GM21528 (cell line): ENCODE results near the gene PEX5.
"Not testable (repeated sequence)": the region's sequence is repeated elsewhere in the genome, so short reads cannot be mapped to it uniquely, and the experiment has no call there.

Source experiments
- ATAC-seq: cut with Tn5 transposase; IDR thresholded peaks from one replicate; pipeline ENCODE4 v1.9.1; 2021; ENCODE audit warnings: mild to moderate bottlenecking, moderate library complexity; ENCODE audit not compliant: unreplicated experiment, low FRiP score

The PEX5 gene

DNA sequence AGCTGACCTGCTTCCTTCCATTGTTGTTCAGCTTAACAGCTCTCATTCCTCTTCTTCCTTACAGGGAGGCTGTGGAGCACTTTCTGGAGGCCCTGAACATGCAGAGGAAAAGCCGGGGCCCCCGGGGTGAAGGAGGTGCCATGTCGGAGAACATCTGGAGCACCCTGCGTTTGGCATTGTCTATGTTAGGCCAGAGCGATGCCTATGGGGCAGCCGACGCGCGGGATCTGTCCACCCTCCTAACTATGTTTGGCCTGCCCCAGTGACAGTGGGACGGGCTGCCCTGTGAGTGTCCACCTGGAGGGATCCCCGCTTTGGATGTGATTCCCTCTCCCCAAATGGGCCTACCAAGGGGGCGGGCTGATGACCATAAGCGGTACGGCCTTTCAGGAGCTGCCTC is 20.5 kb downstream of the PEX5 start:
- no peak for ATAC-seq

DNA sequence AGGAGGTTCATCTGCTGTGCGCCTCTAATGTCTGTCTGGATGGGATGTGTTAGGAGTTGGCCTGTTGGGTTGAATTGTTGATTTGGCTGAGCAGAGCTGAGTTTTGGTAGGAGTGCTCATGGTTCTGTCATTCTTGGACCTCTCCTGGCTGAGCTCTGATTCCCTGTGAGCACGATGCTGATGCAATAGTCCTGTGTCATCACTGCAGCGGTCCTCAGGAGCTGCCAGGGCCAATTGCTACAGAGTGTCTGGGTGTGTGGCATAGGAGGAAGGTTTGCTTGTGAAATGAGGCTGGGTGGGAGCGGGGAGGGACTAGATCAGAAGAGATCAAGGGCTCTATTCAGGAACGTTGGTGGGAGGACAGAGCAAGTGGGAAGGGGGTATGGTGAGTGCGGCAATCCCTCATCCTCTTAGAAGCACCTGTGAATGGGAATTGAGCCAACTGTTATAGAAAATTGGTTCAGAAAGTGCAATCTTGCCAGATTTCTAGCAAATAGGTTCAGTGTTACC is 21.2 kb downstream of the PEX5 start:
- no peak for ATAC-seq

DNA sequence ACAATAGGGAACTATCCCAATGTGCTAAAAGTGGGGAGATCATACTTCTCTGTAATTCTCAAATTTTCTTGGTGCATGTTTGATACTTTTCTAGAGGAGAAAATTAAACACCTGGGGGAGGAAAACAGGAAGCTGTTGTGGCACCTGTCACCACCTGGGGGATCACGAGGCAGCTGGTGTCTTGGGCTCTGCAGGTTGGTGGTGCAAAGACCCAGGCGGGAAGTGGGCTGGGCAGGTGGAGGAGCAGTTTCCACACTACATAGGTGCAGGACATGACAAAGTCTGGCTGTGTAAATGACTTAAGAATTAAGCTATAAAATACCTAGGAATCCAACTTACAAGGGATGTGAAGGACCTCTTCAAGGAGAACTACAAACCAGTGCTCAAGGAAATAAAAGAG is 23.2 kb downstream of the PEX5 start:
- no peak for ATAC-seq

DNA sequence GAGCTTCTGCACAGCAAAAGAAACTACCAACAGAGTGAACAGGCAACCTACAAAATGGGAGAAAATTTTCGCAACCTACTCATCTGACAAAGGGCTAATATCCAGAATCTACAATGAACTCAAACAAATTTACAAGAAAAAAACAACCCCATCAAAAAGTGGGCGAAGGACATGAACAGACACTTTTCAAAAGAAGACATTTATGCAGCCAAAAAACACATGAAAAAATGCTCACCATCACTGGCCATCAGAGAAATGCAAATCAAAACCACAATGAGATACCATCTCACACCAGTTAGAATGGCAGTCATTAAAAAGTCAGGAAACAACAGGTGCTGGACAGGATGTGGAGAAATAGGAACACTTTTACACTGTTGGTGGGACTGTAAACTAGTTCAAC is 24.3 kb downstream of the PEX5 start:
- ATAC-seq, result not testable (repeated sequence)

DNA sequence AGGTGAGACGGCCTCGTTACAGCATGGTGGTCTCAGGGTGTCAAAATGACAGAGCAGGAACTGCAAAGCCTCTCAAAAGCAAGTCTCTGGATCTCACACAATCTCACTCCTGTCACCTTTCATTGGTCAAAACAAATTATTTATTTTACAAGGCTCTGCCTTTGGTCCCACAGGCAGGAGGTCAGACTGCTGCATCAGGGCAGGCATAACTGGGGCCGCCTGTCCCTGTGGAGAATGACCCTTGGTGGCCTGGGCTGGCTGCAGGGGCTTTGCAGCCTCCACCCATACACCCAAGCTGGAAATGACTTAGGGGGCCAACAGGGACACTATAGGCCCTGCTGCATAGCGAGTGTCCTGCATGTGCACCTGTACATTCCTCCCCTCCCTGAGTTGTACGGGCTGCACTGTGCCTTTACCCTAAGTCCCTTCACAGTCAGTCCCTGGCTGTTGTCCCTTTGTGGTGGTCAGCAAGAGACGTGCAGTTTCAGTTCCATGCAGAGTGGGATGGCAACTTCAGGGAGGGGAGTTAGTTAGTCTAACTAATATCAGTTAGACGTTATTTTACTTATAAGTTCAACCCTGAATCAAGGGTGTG is 28.1 kb downstream of the PEX5 start:
- no peak for ATAC-seq

DNA sequence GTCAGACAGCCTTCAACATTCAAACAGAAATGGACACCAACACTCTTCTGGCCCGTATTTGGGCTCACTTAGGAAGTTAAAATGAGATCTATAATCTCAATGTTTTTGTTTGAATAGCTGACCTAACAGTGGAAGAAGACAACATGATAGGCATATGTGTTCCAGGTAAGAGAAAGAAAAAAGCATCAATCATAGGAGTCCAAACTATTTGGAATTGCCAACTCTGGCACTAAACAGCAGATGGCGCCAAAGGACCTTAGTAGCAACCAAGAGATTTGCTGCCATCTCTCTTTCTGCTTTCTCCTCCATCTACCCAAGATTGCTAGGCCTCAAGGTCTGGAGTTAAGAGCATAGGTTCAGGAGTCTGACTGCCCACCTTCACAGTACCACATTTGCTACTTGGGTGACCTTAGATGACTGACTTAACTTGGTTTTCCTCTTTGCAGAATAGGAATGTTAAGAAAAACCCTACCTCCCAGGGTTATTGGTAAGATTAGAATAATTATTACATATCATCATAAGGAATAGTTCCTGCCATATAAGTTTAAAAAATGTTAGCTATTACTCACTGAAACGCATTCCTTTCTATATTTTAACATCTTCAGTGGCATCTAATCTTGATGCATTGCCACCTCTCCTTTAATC is 30.2 kb downstream of the PEX5 start:
- ATAC-seq, result no peak

DNA sequence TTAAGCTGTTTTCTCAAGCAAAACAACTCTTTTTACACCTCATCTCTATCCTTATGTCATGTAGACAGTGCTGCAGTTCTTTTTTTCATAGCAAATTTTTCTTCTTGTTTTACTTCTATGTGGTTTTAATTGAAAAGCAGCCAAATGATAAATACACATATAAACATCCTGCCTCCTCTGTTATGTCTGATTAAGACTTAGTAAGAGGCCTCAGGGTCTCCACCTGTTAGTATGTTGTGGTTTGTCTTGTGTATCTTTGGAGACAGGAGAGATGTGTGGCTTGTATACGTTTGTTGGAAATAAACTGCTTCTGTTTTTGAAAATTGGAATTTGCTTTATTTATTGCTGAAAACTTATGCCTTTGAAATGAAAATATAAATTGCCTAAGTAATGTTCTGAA is 32.0 kb downstream of the PEX5 start:
- ATAC-seq, result no peak

DNA sequence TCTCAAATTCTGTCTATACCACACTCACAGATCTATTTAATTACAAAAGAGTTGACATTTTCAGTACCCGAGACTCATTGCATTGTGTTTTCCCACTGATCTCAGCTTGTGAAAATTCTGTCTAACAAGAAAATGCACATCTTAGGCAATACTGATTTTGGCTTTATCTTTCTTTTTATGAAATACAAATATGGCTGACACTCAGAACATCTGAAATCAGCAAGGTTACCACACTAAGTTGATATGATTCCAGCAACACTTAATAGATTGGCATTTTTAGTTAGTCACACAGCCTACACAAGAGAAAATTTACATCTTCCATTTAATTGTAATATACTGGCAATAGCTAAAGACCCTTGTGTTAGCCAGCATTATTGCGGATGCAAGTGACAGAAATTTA is 40.3 kb downstream of the PEX5 start:
- no peak for ATAC-seq

DNA sequence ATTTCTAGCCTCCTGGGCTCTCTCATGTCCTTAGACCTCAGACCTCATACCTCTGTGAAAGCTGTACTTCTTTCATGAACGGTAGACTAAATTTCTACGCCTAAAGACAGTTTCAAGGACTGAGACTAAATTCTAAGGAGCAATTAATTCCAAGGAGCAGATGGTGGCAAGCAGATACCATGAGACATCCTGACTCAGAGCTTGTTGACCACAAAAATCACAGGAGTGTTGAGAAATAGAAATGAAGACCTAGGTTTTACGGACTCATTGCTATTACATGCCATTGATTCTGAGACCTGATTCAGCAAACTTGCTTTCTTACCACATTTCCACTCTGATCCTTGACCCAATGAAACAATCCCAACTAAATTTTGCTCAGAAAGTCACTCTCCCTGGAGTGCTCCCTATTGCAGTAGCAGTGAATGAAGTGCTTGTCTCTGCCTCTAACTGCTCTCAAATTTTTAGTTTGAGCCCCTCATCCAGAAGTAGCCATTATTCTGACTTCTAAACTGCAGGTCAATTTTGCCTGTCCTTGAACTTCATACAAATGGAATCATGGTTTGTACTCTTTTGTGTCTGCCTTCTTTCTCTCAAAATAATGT is 52.0 kb downstream of the PEX5 start:
- no peak for ATAC-seq

DNA sequence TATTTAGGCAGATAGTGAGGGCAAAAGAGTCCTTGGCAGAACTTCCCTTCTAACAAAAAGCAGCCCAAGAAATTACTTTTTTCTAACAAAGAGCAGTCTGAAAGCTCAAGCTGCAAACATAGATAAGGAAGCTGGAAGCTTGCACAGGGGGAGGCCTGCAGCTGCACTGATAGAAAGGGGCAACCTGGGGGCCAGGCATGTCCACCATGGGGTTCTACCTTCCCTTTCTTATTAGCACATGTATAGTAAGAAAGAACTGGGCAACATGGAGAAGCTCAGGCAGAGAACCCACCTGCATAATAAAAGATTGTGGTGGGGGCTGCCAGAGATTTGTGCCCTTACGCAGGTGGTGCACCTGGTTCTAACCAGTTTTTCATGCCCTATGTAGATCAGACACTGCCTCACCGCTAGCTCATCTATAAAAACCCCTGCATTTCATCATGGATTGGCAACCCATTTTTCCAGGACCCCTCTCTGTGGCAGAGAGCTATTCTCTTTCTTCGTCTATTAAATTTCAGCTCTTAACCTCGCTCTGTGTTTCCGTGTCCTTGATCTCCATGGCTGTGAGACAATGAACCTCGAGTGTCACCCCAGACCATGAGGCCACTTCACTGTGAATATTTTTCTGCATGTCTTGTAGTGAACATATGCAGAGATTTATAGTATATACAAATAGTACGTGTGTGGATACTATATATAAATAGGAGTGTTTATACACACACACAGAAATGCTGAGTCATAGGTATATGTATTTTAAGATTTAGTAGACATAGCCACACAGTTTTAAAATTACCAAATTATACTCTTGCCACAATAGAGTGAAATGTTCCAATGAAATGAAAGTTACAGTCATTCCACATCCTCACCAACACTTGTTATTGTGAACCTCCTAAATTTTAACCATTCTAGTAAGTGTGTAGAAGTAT is 53.0 kb downstream of the PEX5 start:
- no peak for ATAC-seq

DNA sequence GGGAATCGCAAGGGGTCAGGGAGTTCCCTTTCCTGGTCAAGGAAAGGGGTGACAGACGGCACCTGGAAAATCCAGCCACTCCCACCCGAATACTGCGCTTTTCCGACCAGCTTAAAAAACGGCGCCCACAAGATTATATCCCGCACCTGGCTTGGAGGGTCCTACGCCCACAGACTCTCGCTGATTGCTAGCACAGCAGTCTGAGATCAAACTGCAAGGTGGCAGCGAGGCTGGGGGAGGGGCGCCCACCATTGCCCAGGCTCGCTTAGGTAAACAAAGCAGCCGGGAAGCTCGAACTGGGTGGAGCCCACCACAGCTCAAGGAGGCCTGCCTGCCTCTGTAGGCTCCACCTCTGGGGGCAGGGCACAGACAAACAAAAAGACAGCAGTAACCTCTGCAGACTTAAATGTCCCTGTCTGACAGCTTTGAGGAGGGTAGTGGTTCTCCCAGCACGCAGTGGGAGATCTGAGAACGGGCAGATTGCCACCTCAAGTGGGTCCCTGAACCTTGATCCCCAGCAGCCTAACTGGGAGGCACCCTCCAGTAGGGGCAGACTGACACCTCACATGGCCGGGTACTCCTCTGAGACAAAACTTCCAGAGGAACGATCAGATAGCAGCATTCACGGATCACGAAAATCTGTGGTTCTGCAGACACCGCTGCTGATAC is 62.0 kb downstream of the PEX5 start:
- ATAC-seq, result not testable (repeated sequence)

DNA sequence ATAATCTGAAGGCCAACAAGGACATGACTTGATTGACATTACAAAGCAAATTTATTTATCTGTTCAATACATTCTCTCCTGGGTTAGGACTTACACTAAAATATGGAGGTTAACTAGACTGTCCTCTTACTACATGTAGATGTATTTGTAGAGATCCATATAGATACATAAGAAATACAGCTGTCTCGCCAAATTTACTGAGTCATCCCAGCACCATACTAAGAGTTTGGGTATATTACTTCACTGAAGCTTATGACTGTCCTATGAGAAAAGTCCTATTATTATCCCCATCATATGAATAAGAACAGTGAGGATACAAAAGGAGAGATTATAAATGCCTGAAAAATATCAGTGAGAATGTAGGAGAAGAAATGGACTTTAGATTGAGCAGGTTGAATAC is 69.6 kb downstream of the PEX5 start:
- no peak for ATAC-seq
